WTC11 (cell line): ENCODE data around the gene NFATC2.

Experiments
- ATF3 ChIP-seq: sonication (generic); formaldehyde crosslinking; conservative IDR thresholded peaks from 2 replicates; pipeline ENCODE4 v1.8.1; 2022; ENCODE audit warnings: mild to moderate bottlenecking, missing genetic modification reagents
- CTCF ChIP-seq: fragments of 200-600 bp; IDR thresholded peaks from 2 replicates; pipeline ENCODE4 v1.8.0; 2022; ENCODE audit warnings: antibody characterized with exemption
- TF ChIP-seq, protein P1 (sequence below): fragments of 250-450 bp; sonication (Bioruptor Pico); IDR thresholded peaks from 2 replicates; pipeline ENCODE4 v1.9.0; 2021; ENCODE audit warnings: mild to moderate bottlenecking
- TF ChIP-seq, protein P2 (sequence below): fragments of 250-450 bp; sonication (Bioruptor Pico); IDR thresholded peaks from 2 replicates; pipeline ENCODE4 v1.8.0; 2021; ENCODE audit warnings: mild to moderate bottlenecking

DNA sequence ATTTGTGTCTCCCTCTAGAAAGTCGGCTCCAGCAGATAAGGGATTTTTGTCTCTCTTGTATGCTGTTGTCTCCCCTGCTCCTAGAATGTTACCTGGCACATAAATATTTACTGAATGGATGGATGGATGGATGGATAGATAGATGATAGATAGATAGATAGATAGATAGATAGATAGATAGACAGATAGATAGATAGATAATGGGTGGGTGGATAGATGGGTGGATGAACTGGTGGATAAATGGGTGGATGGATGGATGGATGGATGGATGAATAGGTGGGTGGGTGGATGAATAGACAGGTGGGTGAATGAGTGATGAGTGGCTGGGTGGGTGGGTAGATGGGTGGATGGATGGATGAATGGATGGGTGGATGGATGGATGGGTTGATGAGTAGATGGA, 185.0 kb downstream of the NFATC2 start:
- TF ChIP-seq CTCF (no peak), ATF3 (CRISPR knock-in tag) (no peak)
- TF ChIP-seq, protein P1, sequence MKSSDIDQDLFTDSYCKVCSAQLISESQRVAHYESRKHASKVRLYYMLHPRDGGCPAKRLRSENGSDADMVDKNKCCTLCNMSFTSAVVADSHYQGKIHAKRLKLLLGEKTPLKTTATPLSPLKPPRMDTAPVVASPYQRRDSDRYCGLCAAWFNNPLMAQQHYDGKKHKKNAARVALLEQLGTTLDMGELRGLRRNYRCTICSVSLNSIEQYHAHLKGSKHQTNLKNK (CRISPR knock-in tag), result no peak
- TF ChIP-seq, protein P2, sequence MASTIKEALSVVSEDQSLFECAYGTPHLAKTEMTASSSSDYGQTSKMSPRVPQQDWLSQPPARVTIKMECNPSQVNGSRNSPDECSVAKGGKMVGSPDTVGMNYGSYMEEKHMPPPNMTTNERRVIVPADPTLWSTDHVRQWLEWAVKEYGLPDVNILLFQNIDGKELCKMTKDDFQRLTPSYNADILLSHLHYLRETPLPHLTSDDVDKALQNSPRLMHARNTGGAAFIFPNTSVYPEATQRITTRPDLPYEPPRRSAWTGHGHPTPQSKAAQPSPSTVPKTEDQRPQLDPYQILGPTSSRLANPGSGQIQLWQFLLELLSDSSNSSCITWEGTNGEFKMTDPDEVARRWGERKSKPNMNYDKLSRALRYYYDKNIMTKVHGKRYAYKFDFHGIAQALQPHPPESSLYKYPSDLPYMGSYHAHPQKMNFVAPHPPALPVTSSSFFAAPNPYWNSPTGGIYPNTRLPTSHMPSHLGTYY (CRISPR knock-in tag), result no peak
